Skeletal muscle satellite cell (primary cell): ENCODE data around the gene CA5A.
"Not testable (repeated sequence)": the region's sequence is repeated elsewhere in the genome, so short reads cannot be mapped to it uniquely, and the experiment has no call there.

ENCODE experiments used
- H3K27me3 ChIP-seq: 2 replicates; pipeline ENCODE4 v1.7.0; 2013; ENCODE audit warnings: low read length; ENCODE audit not compliant: control insufficient read depth, insufficient read depth
- H3K36me3 ChIP-seq: 2 replicates; pipeline ENCODE4 v1.7.0; 2013; ENCODE audit warnings: mild to moderate bottlenecking, control low read depth, low read length; ENCODE audit not compliant: insufficient read depth
- H3K4me1 ChIP-seq: 2 replicates; pipeline ENCODE4 v1.7.0; 2013; ENCODE audit warnings: low read length; ENCODE audit not compliant: control insufficient read depth, insufficient read depth
- H3K4me2 ChIP-seq: 2 replicates; pipeline ENCODE4 v1.7.0; 2013; ENCODE audit warnings: mild to moderate bottlenecking, low read length
- H3K4me3 ChIP-seq: 2 replicates; pipeline ENCODE4 v1.7.0; 2013; ENCODE audit warnings: low read length
- H3K9ac ChIP-seq: 2 replicates; pipeline ENCODE4 v1.7.0; 2013; ENCODE audit warnings: mild to moderate bottlenecking, low read depth, low read length, moderate library complexity
- H3K9me3 ChIP-seq: replicated peaks from 2 replicates; pipeline ENCODE4 v1.7.0; 2013; ENCODE audit warnings: mild to moderate bottlenecking, control low read depth, low read length

CA5A gene

DNA sequence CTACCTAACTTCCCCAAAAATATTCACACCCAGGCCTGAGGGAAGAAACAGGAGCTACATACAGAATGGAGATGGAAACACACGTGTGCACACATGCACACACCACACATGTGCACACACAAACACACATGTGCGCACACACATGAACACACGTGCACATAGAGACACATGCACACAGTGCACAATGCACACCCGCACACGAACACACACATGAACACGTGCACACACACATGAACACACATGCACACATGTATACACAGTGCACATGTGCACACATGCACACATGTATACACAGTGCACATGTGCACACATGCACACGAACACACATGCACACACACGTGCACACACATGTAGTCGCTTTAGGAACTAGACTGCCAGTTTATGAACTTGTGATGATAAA lies 18.8 kb downstream of the CA5A start:
- Histone ChIP-seq H3K4me2 (no peak overlapping the region), H3K9ac (no peak overlapping the region), H3K27me3 (peaks cover 16% of the 10 kb centered on the region), H3K4me3 (no peak overlapping the region), H3K4me1 (peaks cover 12% of the 10 kb centered on the region), H3K36me3 (no peaks in the 10 kb centered on the region), H3K9me3 (no peaks in the 10 kb centered on the region)

- no peaks in the 10 kb centered on the region for H3K9me3 ChIP-seq
- H3K27me3 ChIP-seq, result peaks cover 20% of the 10 kb centered on the region
- no peak overlapping the region for H3K9ac ChIP-seq
- no peak overlapping the region for H3K4me3 ChIP-seq
- no peaks in the 10 kb centered on the region for H3K36me3 ChIP-seq
- H3K4me1 ChIP-seq, result peaks cover 19% of the 10 kb centered on the region
- H3K4me2 ChIP-seq, result no peak overlapping the region
Observed at GRCh38 chr16:87914812-87915211, 21.5 kb downstream of the CA5A start.

DNA sequence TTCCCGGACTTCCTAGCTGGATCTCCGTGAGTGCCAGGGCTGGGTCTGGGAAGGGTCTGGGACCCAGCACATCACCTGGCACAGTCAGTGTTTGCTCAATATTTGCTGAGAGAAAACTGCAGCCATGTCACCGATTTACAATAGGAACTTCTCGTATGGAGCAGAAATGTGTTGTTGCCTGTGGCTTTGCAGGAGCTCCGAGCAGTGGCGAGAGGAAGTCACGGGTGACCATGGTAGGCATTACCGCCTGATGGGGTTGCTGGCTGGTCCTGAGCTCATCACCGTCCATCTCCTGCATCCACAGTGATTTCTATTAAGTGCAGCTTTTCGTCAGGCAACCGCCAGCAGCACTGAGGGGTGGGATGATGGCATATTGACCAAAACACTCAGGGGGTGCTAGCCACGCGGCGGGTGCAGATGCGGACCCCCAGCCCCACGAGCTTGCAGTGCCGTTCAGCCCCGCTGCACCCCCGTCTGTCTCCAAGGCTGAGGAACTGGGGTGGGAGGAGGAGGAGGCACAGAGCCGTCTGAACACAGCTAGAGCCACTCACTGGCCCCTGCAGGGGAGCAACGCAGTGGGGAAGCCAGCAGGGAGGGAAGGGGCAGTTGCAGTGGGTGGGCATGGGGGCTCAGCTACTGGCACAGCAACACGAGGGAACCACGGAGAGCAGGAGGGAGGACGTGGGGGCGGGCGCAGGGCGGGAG lies 22.2 kb downstream of the CA5A start:
- not testable (repeated sequence) for H3K4me3 ChIP-seq, H3K9ac ChIP-seq, H3K9me3 ChIP-seq, H3K4me2 ChIP-seq, H3K36me3 ChIP-seq
- peaks cover 19% of the 10 kb centered on the region for H3K4me1 ChIP-seq
- H3K27me3 ChIP-seq, result peaks cover 20% of the 10 kb centered on the region

DNA sequence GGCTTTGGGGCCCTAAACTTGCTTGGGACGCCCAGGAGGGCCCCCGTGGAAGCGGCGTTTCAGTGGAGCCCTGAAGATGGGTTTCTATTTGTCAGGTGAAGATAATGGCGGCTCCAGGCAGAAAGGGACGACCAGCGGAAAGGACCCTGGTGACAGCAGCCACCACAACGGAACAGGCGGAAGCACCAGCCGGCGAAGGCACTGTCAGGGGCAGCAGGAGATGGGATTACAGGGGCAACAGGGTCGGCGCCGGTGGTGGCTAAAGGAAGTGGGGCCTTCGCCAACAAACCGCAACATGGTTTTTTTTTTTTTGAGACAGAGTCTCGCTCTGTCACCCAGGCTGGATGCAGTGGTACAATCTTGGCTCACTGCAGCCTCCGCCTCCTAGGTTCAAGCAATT lies 23.6 kb downstream of the CA5A start:
- H3K4me3 ChIP-seq, result not testable (repeated sequence)

DNA sequence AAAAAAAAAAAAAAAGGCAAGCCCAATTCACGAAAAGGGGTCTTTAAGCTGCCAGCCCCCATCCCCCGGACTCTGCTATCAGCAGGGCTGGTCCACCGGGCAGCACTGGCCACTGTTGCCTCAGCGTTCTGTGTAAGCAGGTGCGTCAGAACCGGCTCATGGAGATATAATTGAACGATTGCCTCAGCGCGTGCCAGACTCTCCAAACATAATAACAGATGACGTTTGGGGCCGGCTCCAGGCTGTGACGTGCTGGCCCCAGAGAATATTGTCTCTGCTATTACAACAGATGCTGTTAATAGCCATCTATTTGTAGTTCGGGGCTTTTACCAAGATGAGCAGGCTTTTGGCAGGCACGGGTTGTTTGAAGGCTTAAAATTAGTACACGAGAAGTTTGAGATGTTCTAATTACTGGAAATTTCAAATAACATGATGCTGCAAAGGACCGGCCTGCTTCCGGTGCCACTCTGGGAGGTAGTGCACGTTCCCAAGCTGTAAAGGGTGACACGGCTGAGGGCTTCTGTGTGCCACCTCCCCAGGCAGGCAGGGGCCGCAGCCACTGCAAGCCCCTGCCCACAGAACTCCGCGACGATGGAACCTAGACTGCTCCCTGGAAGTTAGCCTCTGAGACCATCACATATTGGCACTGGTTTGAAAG lies 25.1 kb downstream of the CA5A start:
- not testable (repeated sequence) for H3K9me3 ChIP-seq, H3K4me3 ChIP-seq, H3K36me3 ChIP-seq, H3K4me1 ChIP-seq
- Histone ChIP-seq H3K27me3 (peaks cover 25% of the 10 kb centered on the region), H3K9ac (peak overlapping the region; percentile 47), H3K4me2 (peak overlapping the region; percentile 48)

More for the DNA sequence above, 23.6 kb downstream of the CA5A start:
- H3K4me2 ChIP-seq, H3K36me3 ChIP-seq, H3K4me1 ChIP-seq, H3K9me3 ChIP-seq, H3K9ac ChIP-seq: not testable (repeated sequence)
- peaks cover 25% of the 10 kb centered on the region for H3K27me3 ChIP-seq

- not testable (repeated sequence) for H3K4me1 ChIP-seq, H3K9ac ChIP-seq, H3K4me2 ChIP-seq, H3K4me3 ChIP-seq, H3K9me3 ChIP-seq, H3K36me3 ChIP-seq
- peaks cover 28% of the 10 kb centered on the region for H3K27me3 ChIP-seq
Observed at GRCh38 chr16:87909203-87909935, 27.0 kb downstream of the CA5A start.

DNA sequence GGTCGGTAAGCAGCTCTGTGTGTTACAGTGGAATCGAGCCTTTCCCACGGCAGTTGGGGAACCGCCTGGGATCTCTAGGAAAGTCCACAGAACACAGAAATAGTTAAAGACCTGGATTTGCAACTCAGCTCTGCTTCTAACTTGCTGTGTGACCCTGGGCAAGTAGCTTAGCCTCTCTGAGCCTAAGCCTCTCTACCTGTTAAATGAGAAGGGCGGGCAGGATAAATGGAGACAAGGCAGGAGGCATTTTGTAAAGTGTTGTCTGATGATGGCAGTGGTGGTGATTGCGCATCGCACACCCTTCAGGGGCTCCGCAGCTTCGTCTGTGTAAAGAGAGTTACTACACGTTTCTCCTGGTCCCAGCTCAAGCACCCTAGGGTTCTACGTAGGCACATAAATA lies 28.2 kb downstream of the CA5A start:
- peaks cover 20% of the 10 kb centered on the region for H3K27me3 ChIP-seq
- H3K9me3 ChIP-seq, H3K36me3 ChIP-seq: not testable (repeated sequence)

GRCh38 chr16:87905521-87905920 lies 30.8 kb downstream of the CA5A start:
- not testable (repeated sequence) for H3K36me3 ChIP-seq, H3K4me3 ChIP-seq, H3K9me3 ChIP-seq, H3K9ac ChIP-seq, H3K4me1 ChIP-seq, H3K4me2 ChIP-seq
- peaks cover 12% of the 10 kb centered on the region for H3K27me3 ChIP-seq

More for the DNA sequence above, 28.2 kb downstream of the CA5A start:
- not testable (repeated sequence) for H3K9ac ChIP-seq, H3K4me2 ChIP-seq, H3K4me3 ChIP-seq, H3K4me1 ChIP-seq

- H3K27me3 ChIP-seq, result peaks cover 15% of the 10 kb centered on the region
- not testable (repeated sequence) for H3K9me3 ChIP-seq, H3K4me1 ChIP-seq, H3K4me3 ChIP-seq, H3K9ac ChIP-seq, H3K4me2 ChIP-seq, H3K36me3 ChIP-seq
Observed at GRCh38 chr16:87904963-87905362, 31.4 kb downstream of the CA5A start.

DNA sequence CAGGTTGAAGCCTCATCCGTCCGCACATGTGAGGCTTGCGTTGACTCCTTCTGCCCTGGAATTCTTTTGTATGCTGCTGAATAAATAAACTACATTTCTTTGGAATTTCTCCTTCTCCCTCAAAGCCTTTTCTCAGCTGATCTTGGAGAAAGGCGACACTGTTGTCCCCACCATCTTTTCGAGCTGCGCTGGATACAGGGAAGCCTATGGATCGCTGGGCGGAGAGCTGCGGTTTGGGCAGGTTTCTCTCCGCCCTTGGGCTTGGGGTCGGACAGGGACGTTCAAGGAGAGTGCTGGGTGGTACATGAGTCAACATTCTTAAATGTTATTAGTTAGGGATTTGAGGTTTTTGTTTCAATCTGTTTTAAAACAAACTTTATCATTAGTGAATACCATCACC lies 35.8 kb downstream of the CA5A start:
- not testable (repeated sequence) for H3K4me3 ChIP-seq, H3K9ac ChIP-seq, H3K36me3 ChIP-seq, H3K4me2 ChIP-seq, H3K27me3 ChIP-seq, H3K9me3 ChIP-seq
- peaks cover 11% of the 10 kb centered on the region for H3K4me1 ChIP-seq

GRCh38 chr16:87897521-87898505 lies 38.5 kb downstream of the CA5A start:
- Histone ChIP-seq H3K36me3 (no peaks in the 10 kb centered on the region), H3K9ac (no peak overlapping the region), H3K4me3 (no peak overlapping the region), H3K4me1 (peaks cover 25% of the 10 kb centered on the region), H3K4me2 (no peak overlapping the region), H3K27me3 (peaks cover 6% of the 10 kb centered on the region), H3K9me3 (no peaks in the 10 kb centered on the region)
